ENCODE measurements around the gene SYT6.

- no peak for TF ChIP-seq CTCF (IDR thresholded peaks at IDR 0.05)
- TF ChIP-seq SIN3A (IDR thresholded peaks at IDR 0.05; ENCODE audit: borderline replicate concordance, insufficient read depth, low read depth, low read length): no peak
- no peak for TF ChIP-seq POLR2AphosphoS5 (IDR thresholded peaks at IDR 0.05; ENCODE audit: low read depth, low read length)
Measured at GRCh38 chr1:114134518-114134917, 19.2 kb downstream of the SYT6 start.

Data from Panc1 (cell line).